NCI-H69 (cell line): ENCODE measurements around the gene MC1R.
"Not testable (repeated sequence)": the region's sequence is repeated elsewhere in the genome, so short reads cannot be mapped to it uniquely, and the experiment has no call there.

Source experiments
- DNase-seq: peaks from one replicate; lab custom pipeline; 2025; lab: John Stamatoyannopoulos, UW

MC1R gene

DNA sequence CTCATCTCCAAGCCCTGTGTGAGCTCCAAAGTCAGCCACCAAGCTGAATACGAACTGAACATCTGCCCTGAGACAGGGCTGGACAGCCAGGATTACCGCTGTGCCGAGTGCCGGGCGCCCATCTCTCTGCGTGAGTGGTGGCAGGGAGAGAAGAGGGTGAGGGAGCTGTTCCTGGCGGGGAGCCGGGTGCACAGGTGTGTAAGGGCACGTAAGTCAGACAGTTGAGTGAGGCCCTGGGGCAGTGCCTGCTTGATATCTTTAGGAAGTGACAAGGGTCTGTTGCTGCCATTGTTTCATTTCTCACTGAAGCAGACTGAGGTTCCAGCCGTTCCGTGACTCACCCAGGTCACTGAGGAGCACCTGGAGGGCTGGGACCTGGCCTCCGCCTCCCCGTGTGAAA, 42.3 kb downstream of the MC1R start:
- no peak for DNase-seq

DNA sequence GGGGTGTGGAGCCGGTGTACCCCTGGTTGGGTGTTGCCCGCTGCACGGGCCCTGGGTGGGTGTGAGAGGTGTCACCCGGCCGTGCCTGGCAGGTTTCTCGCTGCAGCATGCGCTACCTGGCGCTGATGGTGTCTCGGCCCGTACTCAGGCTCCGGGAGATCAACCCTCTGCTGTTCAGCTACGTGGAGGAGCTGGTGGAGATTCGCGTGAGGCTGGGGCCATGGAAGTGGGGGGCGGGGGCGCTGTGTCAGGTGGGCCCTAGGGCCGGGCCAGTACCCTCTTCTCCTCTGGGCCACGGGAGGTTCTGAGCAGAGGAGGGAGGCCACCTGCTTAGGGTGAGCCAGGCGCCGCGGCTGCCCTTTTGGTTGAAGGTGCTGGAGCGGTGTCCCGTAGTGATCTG, 43.3 kb downstream of the MC1R start:
- DNase-seq: no peak

DNA sequence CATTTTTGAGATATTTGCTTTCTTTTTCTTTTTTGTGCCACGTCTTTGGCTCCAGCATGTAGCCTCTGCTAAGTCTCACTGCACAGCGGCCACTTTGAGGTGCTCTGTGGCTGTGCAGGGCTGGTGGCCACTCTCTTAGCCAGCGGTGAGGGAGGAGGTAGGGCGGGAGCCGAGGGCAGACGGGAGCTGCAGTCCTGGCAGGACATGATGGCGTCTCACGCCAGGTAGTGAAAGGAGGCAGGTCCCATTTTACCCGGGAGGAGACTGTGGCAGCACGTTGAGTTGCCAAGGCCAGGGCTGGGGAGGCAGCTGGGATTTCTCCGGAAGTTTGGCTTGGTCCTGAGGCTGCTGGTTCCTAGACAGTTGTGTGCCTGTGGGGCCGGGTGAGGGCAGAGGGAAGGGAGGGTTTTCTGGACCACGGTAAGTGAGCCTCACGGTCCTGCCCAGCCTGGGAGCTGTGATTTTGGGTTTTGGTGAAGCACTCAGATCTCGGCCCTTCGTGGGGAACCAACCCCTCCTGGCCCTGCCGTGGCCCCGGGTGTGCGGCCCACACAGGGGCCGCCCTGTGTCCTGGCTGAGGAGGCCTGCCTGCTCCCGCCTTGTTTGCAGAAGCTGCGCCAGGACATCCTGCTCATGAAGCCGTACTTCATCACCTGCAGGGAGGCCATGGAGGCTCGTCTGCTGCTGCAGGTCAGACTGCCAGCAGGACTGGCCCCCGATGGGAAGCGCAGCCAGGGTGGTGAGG, 44.3 kb downstream of the MC1R start:
- DNase-seq: no peak

DNA sequence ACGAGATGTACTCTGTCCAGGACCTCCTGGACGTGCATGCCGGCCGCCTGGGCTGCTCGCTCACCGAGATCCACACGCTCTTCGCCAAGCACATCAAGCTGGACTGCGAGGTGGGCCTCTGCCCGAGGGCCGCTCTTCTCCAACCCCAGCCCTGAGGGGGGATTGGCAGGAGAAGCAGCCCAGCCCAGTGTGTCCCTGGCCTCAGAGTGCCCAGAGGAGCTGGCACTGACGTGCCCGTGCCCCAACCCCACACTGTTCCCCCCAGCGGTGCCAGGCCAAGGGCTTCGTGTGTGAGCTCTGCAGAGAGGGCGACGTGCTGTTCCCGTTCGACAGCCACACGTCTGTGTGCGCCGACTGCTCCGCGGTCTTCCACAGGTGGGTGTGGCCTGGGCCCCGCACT, 45.5 kb downstream of the MC1R start:
- DNase-seq: no peak

DNA sequence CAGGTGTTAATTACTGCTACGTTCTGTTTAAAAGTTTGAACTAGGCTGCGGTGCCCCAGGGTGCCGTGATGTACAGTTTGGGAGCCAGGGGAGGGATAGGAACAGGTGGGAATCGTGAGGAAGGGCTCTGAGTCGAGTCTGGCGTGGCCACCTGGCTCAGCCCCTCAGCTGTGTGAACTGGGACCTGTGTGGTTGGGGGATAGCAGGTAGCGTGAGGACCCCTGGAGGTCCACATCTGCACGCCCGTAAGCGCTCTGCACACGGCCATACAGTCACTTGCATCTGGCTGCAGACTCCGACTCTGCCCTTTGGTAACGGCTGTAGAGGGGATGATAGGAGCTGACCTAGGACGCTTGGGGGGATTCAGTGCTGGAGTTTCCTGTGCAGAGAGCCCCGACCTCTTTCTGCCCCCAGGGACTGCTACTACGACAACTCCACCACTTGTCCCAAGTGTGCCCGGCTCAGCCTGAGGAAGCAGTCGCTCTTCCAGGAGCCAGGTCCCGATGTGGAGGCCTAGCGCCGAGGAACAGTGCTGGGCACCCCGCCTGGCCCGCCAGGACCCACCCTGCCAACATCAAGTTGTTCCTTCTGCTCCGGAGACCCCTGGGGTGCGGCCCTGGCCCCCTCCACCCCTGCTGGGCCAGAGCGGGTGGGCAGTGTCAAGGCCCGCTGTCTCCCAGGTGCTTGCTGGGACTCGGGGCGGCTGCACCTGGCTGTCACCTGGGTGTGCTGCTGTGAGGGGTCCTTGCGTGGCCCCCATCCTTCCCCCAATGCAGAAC, 47.0 kb downstream of the MC1R start:
- DNase-seq: no peak

DNA sequence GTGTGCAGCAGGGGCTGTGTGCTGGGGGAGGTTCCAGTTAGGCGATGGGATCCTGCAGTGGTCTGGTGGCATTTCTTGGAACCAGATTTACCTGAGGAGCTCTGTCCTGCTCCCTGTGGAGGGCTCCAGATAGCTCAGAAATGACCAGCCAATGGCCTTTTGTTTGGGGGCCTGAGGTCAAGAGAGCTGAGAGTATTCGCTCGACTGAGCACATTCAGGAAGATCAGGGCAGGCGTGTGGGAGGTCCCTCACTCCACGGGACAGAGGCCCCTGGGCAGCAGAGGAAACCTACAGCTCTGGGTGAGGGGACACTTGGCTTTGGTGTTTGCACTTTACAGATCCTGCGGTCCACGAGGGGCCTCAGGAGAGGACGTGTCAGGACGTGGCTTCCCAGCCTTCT, 48.1 kb downstream of the MC1R start:
- no peak for DNase-seq

DNA sequence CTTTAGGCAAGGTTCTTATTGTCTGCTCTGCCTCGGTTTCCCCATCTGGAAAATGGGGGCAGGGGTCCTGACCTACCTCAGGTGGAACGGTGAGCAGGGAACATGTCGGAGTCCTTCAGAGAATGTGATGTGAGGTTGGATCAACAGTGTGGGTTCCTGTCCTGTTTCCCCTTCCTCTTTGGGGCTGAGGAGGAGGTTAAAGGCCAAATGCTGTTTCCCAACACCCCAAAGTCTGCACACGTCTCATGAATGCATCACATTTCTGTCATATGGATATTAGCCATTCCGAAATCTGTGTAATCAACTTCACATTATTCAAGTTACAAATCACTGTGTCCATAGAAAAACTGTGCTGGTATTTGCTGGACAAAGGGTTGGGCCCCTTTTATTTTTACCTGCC, 48.8 kb downstream of the MC1R start:
- DNase-seq: not testable (repeated sequence)

DNA sequence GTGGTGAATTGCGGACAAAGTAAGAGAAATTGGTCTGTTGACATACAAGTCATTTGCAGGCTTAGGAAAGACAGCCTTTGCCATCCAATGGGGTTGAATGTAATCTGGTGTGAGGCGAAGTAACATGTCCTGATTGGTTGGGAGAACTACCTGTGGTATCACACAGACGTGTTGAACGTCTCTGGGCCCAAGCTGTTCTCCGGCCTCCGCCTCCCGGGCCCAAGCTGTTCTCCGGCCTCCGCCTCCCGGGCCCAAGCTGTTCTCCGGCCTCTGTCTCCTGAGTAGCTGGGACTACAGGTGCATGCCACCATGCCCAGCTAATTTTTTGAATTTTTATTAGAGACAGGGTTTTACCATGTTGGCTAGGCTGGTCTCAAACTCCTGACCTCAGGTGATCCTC, 49.4 kb downstream of the MC1R start:
- not testable (repeated sequence) for DNase-seq

DNA sequence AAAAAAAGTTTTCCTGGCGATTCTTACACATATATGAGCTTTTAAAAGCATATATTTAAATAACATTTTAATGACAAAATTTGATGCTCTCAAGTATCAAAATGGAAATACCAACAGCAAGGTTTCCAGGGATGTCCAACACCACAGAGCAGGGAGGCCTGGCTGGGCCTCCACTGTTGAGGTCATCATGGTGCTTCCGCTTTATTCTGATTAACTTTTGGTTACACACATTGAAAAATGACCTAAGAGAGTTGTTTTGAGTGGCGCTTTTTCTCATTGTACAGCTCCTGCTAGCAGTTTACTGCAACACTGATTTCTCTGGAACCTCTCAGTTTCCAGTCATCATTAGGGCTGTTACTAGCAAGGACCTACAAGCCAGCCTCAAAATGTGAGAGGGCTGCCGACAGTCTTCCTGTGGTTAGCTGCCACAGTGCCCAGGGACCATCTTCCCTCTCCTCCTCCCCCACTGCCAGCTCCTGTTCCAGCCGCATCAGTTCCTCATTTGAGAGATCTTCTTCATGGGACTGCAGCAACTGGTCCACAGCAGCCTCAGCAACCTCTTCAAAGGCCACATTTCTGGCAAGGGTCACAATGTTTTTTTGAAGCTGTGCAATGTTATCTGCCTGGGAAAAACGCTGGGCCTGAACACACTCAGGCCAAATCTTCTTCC, 51.2 kb downstream of the MC1R start:
- DNase-seq: no peak
